Measurements from ENCODE around the gene OARD1.
A peak's percentile ranks its signal among the peaks of the same experiment; 100 is the strongest.
"Not testable (repeated sequence)": the region's sequence is repeated elsewhere in the genome, so short reads cannot be mapped to it uniquely, and the experiment has no call there.

Gene OARD1

DNA sequence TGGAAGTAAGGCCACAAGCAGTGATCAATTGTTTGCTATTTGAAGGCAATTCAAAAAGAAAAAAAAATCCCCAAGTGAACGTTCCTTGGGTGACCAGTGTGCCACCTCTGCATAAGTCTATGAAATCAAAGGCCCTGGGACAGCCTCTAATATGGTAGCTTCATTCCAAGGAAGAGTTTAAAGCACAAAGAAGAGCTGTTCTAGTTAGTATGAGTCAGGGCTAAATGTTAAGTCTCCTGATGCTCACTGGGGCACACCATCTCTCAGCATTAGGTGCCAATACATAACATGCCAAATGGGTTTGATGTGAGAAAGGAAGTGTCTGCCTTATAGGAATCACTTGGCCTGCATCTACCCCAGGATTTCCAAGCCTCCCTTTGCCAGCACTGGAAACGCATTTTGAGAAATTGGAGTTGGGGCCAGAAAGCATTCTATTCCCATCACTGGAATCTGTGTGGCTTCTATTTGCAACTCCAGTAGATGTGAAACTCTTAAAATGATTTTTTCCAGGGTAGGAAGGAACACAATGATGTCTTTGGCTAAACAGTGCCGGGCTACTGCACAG is 46.1 kb downstream of the OARD1 start:
- DNase-seq = no peak

DNA sequence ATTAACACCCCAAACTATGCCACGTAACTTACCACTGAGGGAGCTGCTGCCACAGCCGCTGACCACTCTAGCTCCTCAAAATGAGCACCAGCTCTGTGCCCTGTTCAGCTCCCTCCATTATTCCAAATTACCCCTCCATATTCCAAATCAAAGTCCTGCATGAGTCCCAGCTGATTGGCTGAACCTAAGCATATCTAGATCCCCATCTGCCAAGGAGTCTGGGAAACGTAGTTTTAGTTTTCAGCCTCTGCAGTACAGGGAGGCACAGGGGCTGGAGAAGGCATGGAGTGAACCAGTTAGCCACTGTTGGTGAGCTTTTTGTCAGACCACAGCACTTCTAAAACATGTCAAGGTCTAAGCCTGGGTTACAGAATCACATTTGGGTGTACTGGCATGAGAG is 49.0 kb downstream of the OARD1 start:
- DNase-seq = no peak

DNA sequence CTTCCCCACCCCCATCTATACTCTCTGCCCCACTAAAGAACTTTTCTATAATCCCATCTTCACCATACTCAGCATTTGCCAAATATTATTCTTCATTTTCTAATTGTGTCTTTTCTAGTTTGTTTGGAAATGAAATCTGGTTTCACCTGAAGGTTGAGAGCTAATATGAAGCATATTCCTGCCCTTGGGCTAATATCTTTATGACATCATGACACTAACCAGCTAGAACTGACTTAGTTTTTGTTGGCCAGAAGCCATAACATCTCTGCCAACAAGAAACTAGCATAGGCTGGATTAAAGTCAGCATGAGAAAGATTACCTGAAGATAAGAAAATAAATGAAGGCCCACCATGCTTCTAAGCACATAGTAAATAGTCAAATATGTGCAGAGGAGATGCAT is 49.9 kb downstream of the OARD1 start:
- no peak for DNase-seq

GRCh38 chr6:41021832-41022231 is 50.3 kb downstream of the OARD1 start:
- DNase-seq = peak; percentile 70

- DNase-seq = no peak
Measured at GRCh38 chr6:41017663-41018062, 54.5 kb downstream of the OARD1 start.

GRCh38 chr6:41015860-41016259 is 56.3 kb downstream of the OARD1 start:
- DNase-seq = not testable (repeated sequence)

DNA sequence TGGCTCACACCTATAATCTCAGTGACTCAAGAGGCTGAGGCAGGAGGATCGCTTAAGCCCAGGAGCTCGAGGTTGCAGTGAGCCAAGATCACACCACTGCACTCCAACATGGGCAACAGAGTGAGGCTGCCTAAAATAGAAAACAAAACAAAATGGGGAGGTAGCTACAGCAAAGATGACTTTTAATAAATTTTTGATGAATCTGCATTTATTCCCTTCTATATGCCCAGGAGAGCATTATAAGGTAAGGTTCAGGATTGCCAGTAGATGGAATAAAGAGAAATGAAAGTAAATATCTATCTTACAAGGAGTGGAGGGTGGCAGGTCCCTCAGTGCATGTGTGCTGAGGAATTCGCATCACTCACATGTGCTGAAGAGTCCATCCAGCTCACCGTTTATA is 57.4 kb downstream of the OARD1 start:
- DNase-seq = no peak

All from fibroblast of upper back skin (primary cell).